HFFc6 (cell line): ENCODE results near the gene APC2. TPM values are rescaled to one million over a fixed set of nuclear protein-coding genes. Genes with fewer than 3 reads are reported as not detected.

Experiments used
- DNase-seq: peaks from one replicate; pipeline ENCODE4 v3.0.0-alpha.2; 2018
- H3K27ac Mint-ChIP-seq: 2 replicates; pipeline ENCODE4 v1.8.0; 2020; ENCODE audit warnings: mild to moderate bottlenecking, mixed read lengths
- H3K27me3 Mint-ChIP-seq: 2 replicates; pipeline ENCODE4 v1.8.0; 2021; ENCODE audit warnings: mild to moderate bottlenecking, moderate library complexity, mixed read lengths; ENCODE audit not compliant: insufficient read depth
- H3K36me3 Mint-ChIP-seq: 2 replicates; pipeline ENCODE4 v1.8.0; 2021; ENCODE audit warnings: low read depth, mixed read lengths
- H3K4me1 Mint-ChIP-seq: 2 replicates; pipeline ENCODE4 v1.8.0; 2020; ENCODE audit warnings: low read depth, mixed read lengths
- H3K4me3 Mint-ChIP-seq: 2 replicates; pipeline ENCODE4 v1.8.0; 2020; ENCODE audit warnings: mild to moderate bottlenecking, moderate library complexity, mixed read lengths
- H3K9me3 Mint-ChIP-seq: 2 replicates; pipeline ENCODE4 v1.8.0; 2020; ENCODE audit warnings: mild to moderate bottlenecking, mixed read lengths
- total RNA-seq, 6 experiments: library from RNA; stranded (reverse); fragmentation: NEBNext Ultra II Directional; extraction: Animal tissue kit (Norgen Biotek cat#: 25700); gene quantifications; 2 replicates in 1 of 6; 3 replicates in 5 of 6; pipeline ENCODE4 v1.2.3, GENCODE V29; 2021
- TF ChIP-seq, protein P1 (sequence below): fragments of 200-600 bp; sonication (generic); IDR thresholded peaks from 2 replicates; pipeline ENCODE4 v1.5.0; 2021; ENCODE audit warnings: antibody characterized with exemption, mild to moderate bottlenecking

APC2 gene
- total RNA-seq, 6 experiments from 2014 or later = 0.18 to 0.47 (median 0.32) TPM

DNA sequence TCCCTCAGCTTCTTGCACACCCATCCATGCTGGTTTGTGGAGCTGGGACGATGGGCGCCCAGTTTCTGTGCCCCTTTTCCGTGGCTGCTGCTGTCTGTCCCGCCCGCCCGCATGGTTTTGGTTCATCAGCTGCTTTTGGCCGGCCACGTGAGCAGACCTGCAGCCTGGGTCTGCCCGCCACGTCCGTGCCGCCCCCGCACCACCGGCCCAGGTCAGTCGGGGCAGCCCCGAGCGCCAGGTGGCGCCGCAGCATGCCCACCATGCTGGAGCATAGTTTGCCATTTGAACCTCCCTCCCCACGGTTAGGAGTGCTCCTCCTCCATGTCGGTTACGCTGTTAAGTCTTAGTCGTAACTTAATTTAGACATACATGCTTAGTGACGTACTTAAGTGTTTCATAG is 27.0 kb upstream of the APC2 start:
- Mint-ChIP-seq H3K27me3 (no peaks in the 10 kb centered on the region; the same call in 1 of the 2 replicates), H3K27ac (no peak overlapping the region), H3K4me3 (no peak overlapping the region), H3K9me3 (no peaks in the 10 kb centered on the region), H3K4me1 (no peaks in the 10 kb centered on the region), H3K36me3 (peaks cover 18% of the 10 kb centered on the region)
- DNase-seq = no peak
- TF ChIP-seq, protein P1, sequence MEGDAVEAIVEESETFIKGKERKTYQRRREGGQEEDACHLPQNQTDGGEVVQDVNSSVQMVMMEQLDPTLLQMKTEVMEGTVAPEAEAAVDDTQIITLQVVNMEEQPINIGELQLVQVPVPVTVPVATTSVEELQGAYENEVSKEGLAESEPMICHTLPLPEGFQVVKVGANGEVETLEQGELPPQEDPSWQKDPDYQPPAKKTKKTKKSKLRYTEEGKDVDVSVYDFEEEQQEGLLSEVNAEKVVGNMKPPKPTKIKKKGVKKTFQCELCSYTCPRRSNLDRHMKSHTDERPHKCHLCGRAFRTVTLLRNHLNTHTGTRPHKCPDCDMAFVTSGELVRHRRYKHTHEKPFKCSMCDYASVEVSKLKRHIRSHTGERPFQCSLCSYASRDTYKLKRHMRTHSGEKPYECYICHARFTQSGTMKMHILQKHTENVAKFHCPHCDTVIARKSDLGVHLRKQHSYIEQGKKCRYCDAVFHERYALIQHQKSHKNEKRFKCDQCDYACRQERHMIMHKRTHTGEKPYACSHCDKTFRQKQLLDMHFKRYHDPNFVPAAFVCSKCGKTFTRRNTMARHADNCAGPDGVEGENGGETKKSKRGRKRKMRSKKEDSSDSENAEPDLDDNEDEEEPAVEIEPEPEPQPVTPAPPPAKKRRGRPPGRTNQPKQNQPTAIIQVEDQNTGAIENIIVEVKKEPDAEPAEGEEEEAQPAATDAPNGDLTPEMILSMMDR = no peak

DNA sequence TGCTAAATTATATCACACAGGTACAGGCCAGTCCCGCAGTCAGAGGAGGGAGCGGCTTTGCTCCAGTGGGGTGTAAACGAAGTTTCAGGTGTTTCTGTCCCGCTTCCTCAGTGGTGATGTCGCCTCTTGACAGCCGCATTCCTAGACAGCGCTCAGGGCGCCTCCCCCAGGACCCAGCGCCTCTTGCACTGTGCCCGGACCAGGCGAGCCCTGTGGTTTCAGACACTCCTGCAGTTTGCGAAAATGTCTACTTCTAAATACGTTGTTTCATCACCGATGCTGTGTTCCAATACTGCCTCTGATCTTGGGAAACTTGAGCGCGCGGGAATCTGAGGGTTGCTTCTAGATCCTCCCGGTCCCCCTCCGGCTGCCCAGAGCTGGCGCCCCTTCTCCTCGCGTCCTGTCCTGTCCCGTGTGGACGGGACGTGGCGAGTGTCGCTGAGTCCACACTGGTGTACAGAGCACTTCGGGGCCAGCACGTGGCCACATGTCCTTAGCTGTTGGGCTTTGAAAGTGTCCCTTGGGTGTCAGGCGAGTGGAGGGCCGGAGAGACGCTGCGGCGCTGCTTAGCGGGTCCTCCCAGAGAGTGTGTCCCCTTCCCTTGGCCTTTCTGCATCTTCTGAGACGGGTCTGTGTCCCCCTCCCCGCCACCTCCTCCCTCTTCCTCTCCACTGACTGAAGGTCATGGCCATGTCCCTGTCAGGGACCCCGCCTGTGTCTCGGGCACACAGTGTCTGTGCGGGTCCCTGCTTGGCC is 26.3 kb upstream of the APC2 start:
- TF ChIP-seq, protein P1 = no peak

DNA sequence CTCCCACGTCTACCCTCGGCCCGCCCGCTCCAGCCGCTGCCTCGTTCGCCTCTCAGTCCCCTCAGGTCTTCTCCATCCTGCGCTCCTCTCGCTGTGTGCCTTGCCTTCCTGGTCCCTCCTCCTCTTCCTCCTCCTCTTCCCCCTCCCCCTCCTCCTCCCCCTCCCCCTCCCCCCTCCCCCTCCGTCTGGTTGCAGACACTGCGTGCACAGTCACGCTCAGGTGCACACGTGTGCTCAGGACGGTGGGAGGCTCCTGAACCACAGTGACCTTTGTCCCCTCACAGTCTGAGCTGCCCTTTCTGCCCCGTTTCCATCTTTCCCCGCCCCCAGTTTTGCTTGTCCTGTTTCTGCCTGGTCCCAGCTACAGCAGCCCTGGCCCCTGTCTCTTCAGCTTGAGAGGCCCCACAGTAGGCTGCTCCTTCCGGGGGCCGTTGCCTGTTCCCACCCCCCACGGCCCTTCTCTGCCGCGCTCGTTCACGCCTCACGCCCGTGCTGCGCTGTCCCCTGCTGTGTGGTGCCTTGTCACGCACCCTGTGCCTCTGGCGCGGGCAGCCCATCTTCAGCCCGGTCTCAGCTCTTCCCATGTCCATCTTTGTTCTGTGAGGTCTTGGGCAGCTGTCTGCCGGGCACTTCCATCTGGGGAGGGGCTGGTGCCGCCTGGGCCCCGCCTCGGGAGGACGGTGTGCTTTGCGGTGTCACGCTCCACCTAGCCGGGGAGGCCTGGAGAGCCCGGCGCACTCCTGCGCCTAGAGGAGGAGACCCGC is 25.5 kb upstream of the APC2 start:
- Mint-ChIP-seq H3K27me3 (peaks cover 1% of the 10 kb centered on the region; the same call in 1 of the 2 replicates), H3K4me3 (no peak overlapping the region), H3K4me1 (no peaks in the 10 kb centered on the region), H3K36me3 (peaks cover 14% of the 10 kb centered on the region), H3K9me3 (no peaks in the 10 kb centered on the region), H3K27ac (no peak overlapping the region)
- TF ChIP-seq, protein P1 = no peak
- DNase-seq = no peak

More for the DNA sequence above, 26.3 kb upstream of the APC2 start:
- Mint-ChIP-seq H3K4me1 (no peaks in the 10 kb centered on the region), H3K36me3 (peaks cover 18% of the 10 kb centered on the region), H3K27me3 (peaks cover 1% of the 10 kb centered on the region; the same call in 1 of the 2 replicates), H3K9me3 (no peaks in the 10 kb centered on the region), H3K4me3 (no peak overlapping the region), H3K27ac (no peak overlapping the region; the same call in 1 of the 2 replicates)
- no peak for DNase-seq

DNA sequence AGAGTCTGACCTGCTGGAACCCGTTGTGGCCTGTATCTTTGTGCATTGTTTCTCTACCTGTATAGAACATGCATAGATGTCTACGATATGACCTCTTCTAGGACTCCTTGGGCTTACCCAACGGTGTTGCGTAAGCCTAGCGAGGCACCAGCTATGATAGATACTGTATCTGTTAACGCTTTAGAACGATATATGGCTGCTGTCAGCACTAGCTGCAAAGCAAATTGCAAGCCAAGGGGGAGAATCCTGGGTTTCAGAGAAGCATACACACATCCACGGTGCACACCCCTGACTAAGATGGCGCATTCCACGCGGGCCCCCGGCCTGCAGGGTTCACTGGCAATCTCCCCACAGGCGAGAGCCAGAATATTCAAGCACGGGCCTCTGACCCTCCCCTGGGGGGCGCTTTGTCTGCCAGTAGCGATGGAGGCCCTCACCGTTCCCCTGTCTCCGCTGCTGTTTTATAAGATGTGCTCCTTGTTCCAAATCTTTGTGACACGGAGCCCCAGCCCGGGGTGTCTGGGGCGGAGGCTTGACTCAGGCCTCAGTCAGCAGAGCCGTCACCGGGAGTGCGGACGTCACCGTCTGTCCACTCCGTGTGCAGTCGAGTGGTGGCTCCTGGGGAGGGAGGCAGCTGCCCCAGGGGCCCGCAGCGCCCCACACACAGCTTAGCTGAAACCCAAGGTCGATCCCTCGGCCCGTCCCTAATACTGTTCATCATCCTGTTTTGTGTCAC is 24.7 kb upstream of the APC2 start:
- TF ChIP-seq, protein P1 = no peak
- DNase-seq = no peak
- Mint-ChIP-seq H3K9me3 (no peaks in the 10 kb centered on the region), H3K27me3 (peaks cover 4% of the 10 kb centered on the region; the same call in 1 of the 2 replicates), H3K27ac (no peak overlapping the region), H3K4me3 (no peak overlapping the region), H3K36me3 (peaks cover 10% of the 10 kb centered on the region), H3K4me1 (no peaks in the 10 kb centered on the region)

DNA sequence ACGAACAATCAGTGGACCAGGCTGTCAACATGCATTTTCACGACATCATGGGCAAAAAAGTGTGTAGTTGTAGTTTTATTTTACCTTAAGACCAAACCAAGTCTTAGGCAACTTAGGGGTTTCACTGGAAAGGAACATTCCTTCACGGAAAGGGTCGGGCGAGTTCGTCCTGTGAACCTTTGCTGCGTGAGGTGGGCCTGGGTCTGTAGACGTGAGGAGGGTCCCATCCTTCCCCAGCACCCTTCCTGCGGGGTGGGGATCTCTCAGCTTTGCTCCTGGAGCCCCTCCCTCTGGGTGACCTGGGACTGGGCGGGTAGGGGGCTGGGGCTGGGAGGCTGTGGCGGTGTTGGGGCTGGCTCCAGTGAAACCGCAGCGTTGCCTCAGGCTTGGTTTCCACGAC is 24.0 kb upstream of the APC2 start:
- TF ChIP-seq, protein P1 = no peak
- Mint-ChIP-seq H3K36me3 (peaks cover 5% of the 10 kb centered on the region), H3K27ac (no peak overlapping the region), H3K9me3 (no peaks in the 10 kb centered on the region), H3K4me3 (no peak overlapping the region), H3K4me1 (no peaks in the 10 kb centered on the region), H3K27me3 (peaks cover 4% of the 10 kb centered on the region; the same call in 1 of the 2 replicates)
- no peak for DNase-seq
